MM.1S (cell line): Measurements from ENCODE around the gene DCDC2.
"Not testable (repeated sequence)": the region's sequence is repeated elsewhere in the genome, so short reads cannot be mapped to it uniquely, and the experiment has no call there.

ENCODE experiments used
- DNase-seq: peaks from one replicate; pipeline ENCODE4 v3.0.0-alpha.2; 2015
- H2AFZ ChIP-seq: fragments of 300-600 bp; sonication (generic); 2 replicates; pipeline ENCODE4 v1.6.0; 2016; ENCODE audit warnings: antibody characterized with exemption, low read length
- H3F3A ChIP-seq: fragments of 300-600 bp; sonication (generic); 2 replicates; pipeline ENCODE4 v1.6.1; 2016; ENCODE audit warnings: mild to moderate bottlenecking, antibody characterized with exemption, low read length, moderate library complexity, mixed read lengths; ENCODE audit not compliant: insufficient read depth
- H3K27ac ChIP-seq: fragments of 300-600 bp; sonication (generic); 2 replicates; pipeline ENCODE4 v1.5.1; 2016; ENCODE audit warnings: mild to moderate bottlenecking, low read length
- H3K27me3 ChIP-seq: fragments of 300-600 bp; sonication (generic); replicated peaks from 2 replicates; pipeline ENCODE4 v1.6.0; 2016; ENCODE audit warnings: low read length; ENCODE audit not compliant: insufficient read depth
- H3K36me3 ChIP-seq: fragments of 300-600 bp; sonication (generic); replicated peaks from 2 replicates; pipeline ENCODE4 v1.6.1; 2016; ENCODE audit warnings: mild to moderate bottlenecking, low read length, mixed read lengths; ENCODE audit not compliant: insufficient read depth
- H3K4me1 ChIP-seq: fragments of 300-600 bp; sonication (generic); 2 replicates; pipeline ENCODE4 v1.6.1; 2016; ENCODE audit warnings: low read length, mixed read lengths
- H3K4me2 ChIP-seq: fragments of 300-600 bp; sonication (generic); 2 replicates; pipeline ENCODE4 v1.6.0; 2016; ENCODE audit warnings: low read depth, low read length
- H3K4me3 ChIP-seq: fragments of 300-600 bp; sonication (generic); 2 replicates; pipeline ENCODE4 v1.5.1; 2016; ENCODE audit warnings: low read length, mixed read lengths
- H3K79me2 ChIP-seq: fragments of 300-600 bp; sonication (generic); 2 replicates; pipeline ENCODE4 v1.6.1; 2016; ENCODE audit warnings: mixed run types, low read length, mixed read lengths
- H3K9ac ChIP-seq: fragments of 300-600 bp; sonication (generic); 2 replicates; pipeline ENCODE4 v1.6.1; 2016; ENCODE audit warnings: low read length, mixed read lengths
- H3K9me2 ChIP-seq: fragments of 300-600 bp; sonication (generic); replicated peaks from 2 replicates; pipeline ENCODE4 v1.6.1; 2016; ENCODE audit warnings: mild to moderate bottlenecking, low read length, mixed read lengths; ENCODE audit not compliant: insufficient read depth
- H3K9me3 ChIP-seq: fragments of 300-600 bp; sonication (generic); replicated peaks from 2 replicates; pipeline ENCODE4 v1.6.1; 2016; ENCODE audit warnings: mild to moderate bottlenecking, low read length, mixed read lengths; ENCODE audit not compliant: insufficient read depth
- H4K20me1 ChIP-seq: fragments of 300-600 bp; sonication (generic); 2 replicates; pipeline ENCODE4 v1.6.1; 2016; ENCODE audit warnings: mild to moderate bottlenecking, low read length, moderate library complexity, mixed read lengths; ENCODE audit not compliant: insufficient read depth
- EZH2 ChIP-seq: fragments of 300-600 bp; sonication (generic); optimal IDR thresholded peaks from 2 replicates; pipeline ENCODE3; 2017; ENCODE audit warnings: low read depth, mild to moderate bottlenecking, antibody characterized with exemption, low read length, mixed read lengths
- EZH2phosphoT487 ChIP-seq: fragments of 300-600 bp; sonication (generic); IDR thresholded peaks from 2 replicates; pipeline ENCODE4 v1.6.1; 2018; ENCODE audit warnings: antibody characterized with exemption, low read length
- TF ChIP-seq, protein P1 (sequence below): fragments of 300-600 bp; sonication (generic); IDR thresholded peaks from 2 replicates; pipeline ENCODE4 v1.5.1; 2016; ENCODE audit warnings: antibody characterized with exemption, low read length, mixed read lengths

Gene DCDC2

DNA sequence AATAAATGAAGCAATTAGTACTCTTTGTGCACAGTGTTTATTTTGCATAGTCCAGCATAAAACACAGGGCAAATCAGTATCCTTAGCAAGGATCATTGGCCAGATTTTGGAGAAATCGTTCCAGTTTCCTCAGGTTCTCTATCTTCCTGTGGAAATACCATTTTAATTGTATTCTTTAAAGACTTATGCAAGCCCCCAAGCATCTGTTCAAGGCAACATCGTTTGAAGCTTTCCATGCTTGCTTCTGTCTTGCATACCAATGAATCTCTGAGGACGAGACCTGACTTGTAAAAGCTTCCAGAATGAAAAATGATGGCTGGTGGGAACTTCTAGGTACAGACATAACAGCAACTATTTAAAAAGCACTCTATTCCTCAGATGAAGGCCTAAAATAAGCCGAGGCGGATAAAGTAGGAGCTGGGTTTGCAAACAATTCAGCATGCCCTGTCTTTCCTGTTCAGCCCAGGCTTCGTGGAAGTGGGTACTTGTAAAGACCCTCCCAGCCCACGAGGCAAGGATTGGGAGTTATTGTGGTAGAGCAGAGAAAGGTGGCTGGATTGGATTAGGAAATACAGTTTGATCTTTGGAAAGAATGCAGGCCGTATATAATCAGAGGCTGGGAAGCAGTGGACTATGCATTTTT, 210.2 kb downstream of the DCDC2 start:
- H3K9ac ChIP-seq = no peak overlapping the region
- no peak overlapping the region for H3K27ac ChIP-seq
- no peaks in the 10 kb centered on the region for H3K36me3 ChIP-seq
- H2AFZ ChIP-seq = no peak overlapping the region
- TF ChIP-seq EZH2phosphoT487 = no peak
- no peak for TF ChIP-seq EZH2
- TF ChIP-seq, protein P1, sequence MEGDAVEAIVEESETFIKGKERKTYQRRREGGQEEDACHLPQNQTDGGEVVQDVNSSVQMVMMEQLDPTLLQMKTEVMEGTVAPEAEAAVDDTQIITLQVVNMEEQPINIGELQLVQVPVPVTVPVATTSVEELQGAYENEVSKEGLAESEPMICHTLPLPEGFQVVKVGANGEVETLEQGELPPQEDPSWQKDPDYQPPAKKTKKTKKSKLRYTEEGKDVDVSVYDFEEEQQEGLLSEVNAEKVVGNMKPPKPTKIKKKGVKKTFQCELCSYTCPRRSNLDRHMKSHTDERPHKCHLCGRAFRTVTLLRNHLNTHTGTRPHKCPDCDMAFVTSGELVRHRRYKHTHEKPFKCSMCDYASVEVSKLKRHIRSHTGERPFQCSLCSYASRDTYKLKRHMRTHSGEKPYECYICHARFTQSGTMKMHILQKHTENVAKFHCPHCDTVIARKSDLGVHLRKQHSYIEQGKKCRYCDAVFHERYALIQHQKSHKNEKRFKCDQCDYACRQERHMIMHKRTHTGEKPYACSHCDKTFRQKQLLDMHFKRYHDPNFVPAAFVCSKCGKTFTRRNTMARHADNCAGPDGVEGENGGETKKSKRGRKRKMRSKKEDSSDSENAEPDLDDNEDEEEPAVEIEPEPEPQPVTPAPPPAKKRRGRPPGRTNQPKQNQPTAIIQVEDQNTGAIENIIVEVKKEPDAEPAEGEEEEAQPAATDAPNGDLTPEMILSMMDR = no peak
- no peaks in the 10 kb centered on the region for H4K20me1 ChIP-seq
- H3K4me2 ChIP-seq = no peak overlapping the region
- no peaks in the 10 kb centered on the region for H3K27me3 ChIP-seq
- H3K9me2 ChIP-seq = no peaks in the 10 kb centered on the region
- no peaks in the 10 kb centered on the region for H3K9me3 ChIP-seq
- no peak overlapping the region for H3K4me3 ChIP-seq
- H3F3A ChIP-seq = no peaks in the 10 kb centered on the region
- H3K4me1 ChIP-seq = no peaks in the 10 kb centered on the region
- DNase-seq = no peak
- no peaks in the 10 kb centered on the region for H3K79me2 ChIP-seq

DNA sequence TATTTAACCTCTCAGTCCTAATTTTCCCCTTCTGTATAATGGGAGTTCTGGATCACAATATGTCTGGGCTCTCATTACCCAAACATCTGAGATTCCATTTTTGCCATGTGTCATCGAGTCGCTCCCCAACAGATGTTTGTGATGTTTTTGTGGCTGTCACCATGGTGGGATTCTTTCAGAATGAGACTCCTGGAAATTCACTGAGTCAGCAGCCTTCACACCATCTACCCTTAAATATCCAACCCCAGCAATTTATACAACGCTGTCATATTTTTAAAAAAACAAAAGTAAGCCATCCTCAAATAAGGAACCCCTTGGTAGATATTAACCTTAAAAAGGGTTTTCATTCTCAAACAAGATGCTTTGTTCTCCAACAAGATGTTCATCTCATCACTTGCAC, 211.0 kb downstream of the DCDC2 start:
- Histone ChIP-seq H3K9ac (no peak overlapping the region), H2AFZ (no peak overlapping the region), H3K27me3 (no peaks in the 10 kb centered on the region), H3K9me3 (no peaks in the 10 kb centered on the region), H4K20me1 (no peaks in the 10 kb centered on the region), H3K4me1 (no peaks in the 10 kb centered on the region), H3F3A (no peaks in the 10 kb centered on the region), H3K27ac (no peak overlapping the region), H3K36me3 (no peaks in the 10 kb centered on the region), H3K79me2 (no peaks in the 10 kb centered on the region), H3K9me2 (no peaks in the 10 kb centered on the region), H3K4me2 (no peak overlapping the region), H3K4me3 (no peak overlapping the region)
- no peak for DNase-seq
- TF ChIP-seq, protein P1 = no peak
- TF ChIP-seq EZH2phosphoT487 (no peak), EZH2 (no peak)

DNA sequence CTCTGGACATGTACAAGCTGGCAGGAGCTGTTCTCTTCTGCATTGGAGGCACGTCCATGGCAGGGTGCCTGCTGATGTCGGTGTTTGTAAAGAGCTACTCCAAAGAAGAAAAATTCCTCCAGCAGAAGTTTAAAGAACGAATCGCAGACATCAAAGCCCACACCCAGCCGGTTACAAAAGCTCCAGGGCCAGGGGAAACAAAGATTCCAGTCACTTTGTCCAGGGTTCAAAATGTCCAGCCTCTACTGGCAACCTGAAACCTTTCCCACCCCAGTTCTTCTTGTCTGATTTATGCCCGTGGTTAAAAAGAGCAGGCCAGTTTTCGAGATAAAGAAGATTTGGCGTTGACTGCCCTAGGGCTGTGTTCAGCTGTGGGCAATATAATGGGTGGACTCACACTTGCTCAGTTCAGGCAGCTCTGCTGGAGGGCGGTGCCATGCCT, 212.1 kb downstream of the DCDC2 start:
- no peaks in the 10 kb centered on the region for H3K9me2 ChIP-seq
- H3K4me2 ChIP-seq = no peak overlapping the region
- H3K36me3 ChIP-seq = no peaks in the 10 kb centered on the region
- H3K4me3 ChIP-seq = no peak overlapping the region
- no peak overlapping the region for H2AFZ ChIP-seq
- H4K20me1 ChIP-seq = no peaks in the 10 kb centered on the region
- H3K27me3 ChIP-seq = no peaks in the 10 kb centered on the region
- H3K79me2 ChIP-seq = no peaks in the 10 kb centered on the region
- no peaks in the 10 kb centered on the region for H3K9me3 ChIP-seq
- H3K27ac ChIP-seq = no peak overlapping the region
- H3K9ac ChIP-seq = no peak overlapping the region
- DNase-seq = no peak
- TF ChIP-seq EZH2phosphoT487 (no peak), EZH2 (no peak)
- TF ChIP-seq, protein P1 = no peak
- H3K4me1 ChIP-seq = no peaks in the 10 kb centered on the region
- H3F3A ChIP-seq = no peaks in the 10 kb centered on the region

DNA sequence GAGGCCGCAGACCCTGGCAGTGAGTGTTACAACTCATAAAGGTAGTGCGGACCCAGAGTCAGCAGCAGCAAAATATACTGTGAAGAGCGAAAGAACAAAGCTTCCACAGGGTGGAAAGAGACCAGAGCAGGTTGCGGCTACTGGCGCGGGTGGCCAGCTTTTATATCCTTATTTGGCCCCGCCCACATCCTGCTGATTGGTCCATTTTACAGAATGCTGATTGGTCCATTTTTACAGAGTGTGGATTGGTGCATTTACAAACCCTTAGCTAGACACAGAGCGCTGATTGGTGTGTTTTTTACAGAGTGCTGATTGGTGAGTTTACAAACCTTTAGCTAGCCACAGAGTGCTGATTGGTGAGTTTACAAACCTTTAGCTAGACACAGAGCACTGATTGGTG, 215.1 kb downstream of the DCDC2 start:
- not testable (repeated sequence) for H3K9ac ChIP-seq, H3K9me2 ChIP-seq, DNase-seq, H3K79me2 ChIP-seq, H4K20me1 ChIP-seq, H3F3A ChIP-seq, H3K4me3 ChIP-seq, H3K27me3 ChIP-seq, H3K27ac ChIP-seq, H3K36me3 ChIP-seq, H3K4me2 ChIP-seq, H3K4me1 ChIP-seq, H3K9me3 ChIP-seq, H2AFZ ChIP-seq
